Inferior parietal cortex (tissue), 1 donor: ENCODE data around the gene PLAC1.

Experiments
- DNase-seq: peaks from one replicate; pipeline ENCODE4 v3.0.0-alpha.2; 2016; ENCODE audit errors: extremely low spot score

Gene PLAC1

DNA sequence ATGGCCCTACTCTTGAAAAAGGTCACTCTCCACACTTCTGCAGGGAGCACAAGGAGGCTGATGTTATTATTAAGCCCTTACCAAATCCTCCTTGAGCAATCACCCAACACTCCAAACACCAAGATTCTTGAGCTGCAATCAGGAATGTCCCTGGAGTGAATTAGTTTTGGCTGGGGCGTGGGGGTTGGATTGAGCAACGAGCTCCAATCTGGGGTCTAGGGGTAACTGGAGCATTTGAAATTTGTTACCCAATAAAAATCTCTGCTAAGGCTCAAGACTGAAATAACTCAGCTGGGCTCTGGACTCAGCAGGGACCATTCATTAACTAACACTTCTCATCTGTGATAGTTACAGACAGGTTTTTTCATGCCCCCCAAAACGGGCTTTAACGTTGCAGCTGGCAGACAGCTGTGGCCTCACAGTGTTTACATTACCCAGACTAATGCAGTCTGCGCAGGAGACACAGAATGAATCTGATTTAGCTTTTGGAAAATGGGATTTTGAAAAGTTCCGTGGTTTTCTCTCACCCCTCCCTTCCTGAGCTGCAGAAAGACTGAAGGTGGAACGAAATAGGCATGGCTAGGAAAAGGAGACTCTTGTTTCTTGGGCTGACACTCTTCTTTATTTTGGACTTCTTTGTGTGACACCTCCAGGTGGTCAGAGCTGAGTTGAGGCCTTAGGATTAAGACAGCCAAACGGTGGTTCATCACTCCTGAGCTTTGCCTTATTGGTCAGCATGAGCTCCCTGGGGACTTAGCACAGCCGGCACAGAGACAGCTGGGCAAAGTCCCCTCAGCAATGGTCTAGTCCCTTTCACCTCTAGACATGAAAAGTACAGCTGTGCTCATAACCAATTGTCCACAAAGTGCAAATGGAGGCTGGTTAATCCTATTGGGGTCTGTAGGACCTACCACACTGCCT lies 26.6 kb downstream of the PLAC1 start:
- DNase-seq: no peak

DNA sequence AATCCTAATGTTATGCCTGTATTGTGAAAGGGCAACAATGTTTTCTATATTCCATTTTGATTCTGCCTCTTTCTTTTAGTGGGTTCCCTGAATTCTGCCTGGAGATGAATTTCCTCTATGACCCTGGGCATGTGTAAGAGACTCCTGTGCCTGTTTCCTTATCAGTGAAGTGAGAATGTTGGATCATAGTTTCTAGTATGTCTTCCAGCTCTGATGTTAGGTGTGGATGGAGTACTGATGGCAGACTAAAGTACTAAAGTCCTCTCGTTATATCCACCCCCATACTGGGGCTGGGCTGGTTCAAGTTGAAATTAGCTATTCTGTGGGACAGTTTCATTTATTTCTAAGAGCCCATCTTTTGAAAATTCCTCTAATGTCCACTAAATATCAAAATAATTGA lies 29.6 kb downstream of the PLAC1 start:
- no peak for DNase-seq

GRCh38 chrX:134626434-134626833 lies 31.8 kb downstream of the PLAC1 start:
- DNase-seq: no peak

- no peak for DNase-seq
Measured at GRCh38 chrX:134625315-134625718, 33.0 kb downstream of the PLAC1 start.

DNA sequence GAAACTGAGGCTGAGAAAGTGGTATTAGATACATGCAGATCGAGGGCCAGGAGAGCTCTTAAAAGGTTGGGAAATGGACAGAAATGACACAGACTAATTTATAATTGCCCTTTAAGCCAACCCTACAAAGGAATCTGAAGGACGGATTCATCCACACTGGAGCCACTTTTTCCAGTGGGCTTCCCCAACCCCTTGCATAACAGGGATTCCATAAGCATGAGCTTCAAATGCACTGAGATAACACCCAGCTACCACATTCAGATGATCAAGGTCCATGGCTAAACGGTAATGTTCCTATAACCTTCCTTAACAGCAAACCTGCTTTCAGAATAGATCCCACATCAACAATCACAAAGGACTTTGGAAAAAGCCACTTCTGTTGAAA lies 34.2 kb downstream of the PLAC1 start:
- no peak for DNase-seq

GRCh38 chrX:134623293-134624045 lies 34.8 kb downstream of the PLAC1 start:
- no peak for DNase-seq

GRCh38 chrX:134622813-134623185 lies 35.5 kb downstream of the PLAC1 start:
- no peak for DNase-seq

GRCh38 chrX:134622056-134622812 lies 36.0 kb downstream of the PLAC1 start:
- DNase-seq: no peak

GRCh38 chrX:134619838-134620237 lies 38.4 kb downstream of the PLAC1 start:
- no peak for DNase-seq

DNA sequence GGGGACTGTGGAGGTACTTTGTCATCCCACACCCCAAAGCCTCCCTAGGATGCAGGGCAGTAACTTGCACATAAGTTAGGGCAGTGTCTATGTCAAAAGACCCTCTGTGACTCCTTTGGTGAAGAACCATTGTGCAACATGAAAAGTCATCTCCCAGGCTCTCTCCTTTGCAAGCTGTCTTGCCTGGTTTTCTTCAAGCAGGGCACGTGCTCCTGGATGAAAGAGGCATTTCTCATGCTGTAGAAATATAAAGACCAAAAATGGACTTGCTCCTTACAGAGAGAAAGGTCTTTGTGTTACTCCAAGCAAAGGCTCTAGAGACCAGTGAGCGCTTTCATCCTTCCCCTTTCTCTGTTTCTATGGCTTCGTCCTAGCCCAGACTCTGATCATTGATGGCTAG lies 44.9 kb downstream of the PLAC1 start:
- DNase-seq: no peak

- DNase-seq: no peak
Measured at GRCh38 chrX:134608153-134608552, 50.1 kb downstream of the PLAC1 start.

DNA sequence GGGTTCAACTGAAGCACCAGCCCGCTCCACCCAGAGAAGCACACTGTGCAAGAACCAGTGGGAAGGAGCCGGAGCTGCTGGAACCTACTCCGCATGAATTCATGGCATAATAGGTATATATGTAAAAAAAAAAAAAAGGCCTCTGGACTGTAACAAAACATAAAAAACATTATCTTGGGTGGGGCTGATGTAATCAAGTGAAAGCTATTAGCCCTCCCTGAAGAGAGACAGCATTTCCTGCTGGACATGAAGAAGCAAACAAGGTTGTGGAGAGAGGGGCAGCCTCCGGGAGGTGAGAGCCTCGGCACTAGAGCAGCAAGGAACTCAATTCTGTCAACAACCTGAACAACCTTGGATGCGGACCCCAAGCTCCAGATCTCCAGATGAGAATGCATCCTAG lies 50.7 kb downstream of the PLAC1 start:
- no peak for DNase-seq

- no peak for DNase-seq
Measured at GRCh38 chrX:134604701-134605311, 53.5 kb downstream of the PLAC1 start.

DNA sequence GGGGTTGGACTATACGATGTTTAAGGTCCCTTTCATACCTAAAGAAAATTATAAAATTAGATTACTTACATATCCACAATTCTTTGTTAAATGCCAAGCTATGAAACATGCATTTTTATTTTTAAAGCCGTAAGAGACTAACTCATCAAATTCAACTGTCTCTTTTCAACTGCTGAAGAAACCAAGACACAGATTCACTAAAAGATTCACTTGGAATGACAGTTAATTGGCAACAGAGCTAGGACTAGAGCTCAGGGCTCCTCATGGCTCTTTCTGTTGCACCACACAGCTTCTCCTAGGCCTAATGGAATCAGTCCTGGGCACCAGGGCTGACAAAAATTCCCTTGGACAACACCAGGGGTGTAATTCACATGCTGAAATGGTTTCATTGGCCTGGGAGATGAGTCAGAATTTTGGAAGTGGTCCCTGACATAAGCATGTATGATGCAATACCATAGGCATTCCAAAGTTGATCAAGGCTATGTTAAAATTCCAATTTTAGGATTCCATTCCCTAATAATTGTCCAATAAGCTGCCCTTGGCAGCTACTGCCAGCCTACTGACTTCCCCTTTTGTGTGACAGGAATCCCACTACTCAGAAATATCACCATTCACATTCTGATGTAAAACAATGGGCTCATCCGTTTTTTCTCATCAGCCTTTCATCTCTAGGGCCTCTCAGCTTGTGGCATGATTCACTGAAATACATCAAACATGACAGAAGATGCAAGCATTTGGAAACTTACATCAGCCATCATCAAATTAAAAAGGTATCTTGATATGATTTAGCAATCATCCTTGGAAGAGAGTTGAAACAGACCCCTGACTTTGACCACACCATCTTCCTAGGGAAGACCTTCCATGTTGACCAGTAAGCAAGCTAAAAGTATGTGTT lies 54.2 kb downstream of the PLAC1 start:
- no peak for DNase-seq

DNA sequence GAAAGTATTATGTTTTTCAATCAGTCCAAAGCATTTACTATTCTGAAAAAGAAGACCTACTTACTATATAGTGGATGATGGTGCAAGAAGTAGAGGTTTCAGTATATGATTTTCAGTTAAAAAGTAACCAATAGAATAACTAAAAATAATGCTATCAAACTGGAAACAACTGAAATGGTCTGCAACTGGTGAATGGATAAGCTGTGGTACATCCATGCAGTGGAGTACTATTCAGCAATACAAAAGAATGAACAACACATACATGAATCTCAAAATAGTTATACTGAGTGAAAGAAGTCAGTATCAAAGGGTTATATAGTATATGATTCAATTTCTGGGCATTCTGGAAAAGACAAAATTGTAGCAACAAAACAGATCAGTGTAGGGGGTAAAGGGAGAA lies 55.9 kb downstream of the PLAC1 start:
- no peak for DNase-seq

- no peak for DNase-seq
Measured at GRCh38 chrX:134601240-134601765, 57.0 kb downstream of the PLAC1 start.

- no peak for DNase-seq
Measured at GRCh38 chrX:134600714-134601113, 57.6 kb downstream of the PLAC1 start.

DNA sequence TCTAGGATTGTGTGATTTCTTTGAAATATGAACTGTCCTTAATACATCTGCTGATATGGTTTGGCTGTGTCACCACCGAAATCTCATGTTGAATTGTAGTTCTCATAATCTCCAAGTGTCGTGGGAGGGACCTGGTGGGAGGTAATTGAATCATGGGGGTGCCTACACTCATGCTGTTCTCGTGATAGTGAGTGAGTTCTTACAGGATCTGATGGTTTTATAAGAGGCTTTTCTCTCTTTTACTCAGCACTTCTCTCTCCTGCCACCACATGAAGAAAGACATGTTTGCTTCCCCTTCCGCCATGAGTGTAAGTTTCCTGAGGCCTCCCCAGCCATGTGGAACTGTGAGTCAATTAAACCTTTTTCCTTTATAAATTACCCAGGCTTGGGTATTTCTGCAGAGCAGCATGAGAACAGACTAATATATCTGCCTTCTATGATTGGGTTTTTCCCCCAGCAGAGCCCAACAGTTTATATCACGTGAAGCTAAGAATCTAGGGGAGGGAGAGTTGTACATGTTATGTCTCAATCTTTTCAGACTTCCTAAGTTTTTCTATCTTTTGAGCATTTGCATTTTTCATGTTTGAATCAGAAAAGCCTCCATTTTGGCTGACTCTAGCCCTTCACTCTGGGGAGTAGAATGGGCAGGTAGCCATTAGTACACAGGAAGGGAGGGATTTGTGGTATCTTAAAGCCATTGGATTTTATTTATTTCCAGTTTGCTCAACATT lies 58.9 kb downstream of the PLAC1 start:
- no peak for DNase-seq

DNA sequence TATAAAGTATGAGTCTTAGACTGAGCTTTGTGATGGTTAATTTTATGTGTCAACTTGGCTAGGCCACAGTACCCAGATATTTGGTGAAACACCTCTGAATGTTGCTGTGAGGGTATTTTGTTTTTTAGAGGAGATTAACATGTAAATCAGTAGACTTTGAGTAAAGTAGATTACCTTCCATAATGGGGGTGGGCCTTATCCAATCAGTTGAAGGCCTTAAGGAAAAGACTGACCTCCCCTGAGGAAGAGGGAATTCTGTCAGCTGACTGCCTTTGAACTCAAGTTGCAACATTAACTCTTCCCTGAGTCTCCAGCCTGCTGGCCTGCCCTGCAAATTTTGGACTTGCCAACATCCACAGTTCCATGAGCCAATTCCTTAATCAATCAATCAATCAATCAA lies 66.0 kb downstream of the PLAC1 start:
- no peak for DNase-seq

GRCh38 chrX:134591502-134591901 lies 66.8 kb downstream of the PLAC1 start:
- DNase-seq: no peak
